Progenitor cell of endocrine pancreas (in vitro differentiated cells): Measurements from ENCODE around the gene GASK1A. TPM values are rescaled to one million over a fixed set of nuclear protein-coding genes. Genes with fewer than 3 reads are reported as not detected.

Source experiments
- DNase-seq: peaks from one replicate; pipeline ENCODE4 v3.0.0; 2021; ENCODE audit warnings: low spot score; ENCODE audit not compliant: unreplicated experiment
- H3K27ac Mint-ChIP-seq: 2 replicates; pipeline ENCODE4 v1.8.0; 2021; ENCODE audit warnings: mild to moderate bottlenecking, moderate library complexity, mixed read lengths
- H3K27me3 Mint-ChIP-seq: 2 replicates; pipeline ENCODE4 v1.8.0; 2021; ENCODE audit warnings: mixed read lengths
- H3K36me3 Mint-ChIP-seq: 2 replicates; pipeline ENCODE4 v1.8.0; 2022; ENCODE audit warnings: mixed read lengths; ENCODE audit not compliant: insufficient read depth
- H3K4me1 Mint-ChIP-seq: 2 replicates; pipeline ENCODE4 v1.8.0; 2021; ENCODE audit warnings: low read depth, mixed read lengths
- H3K4me3 Mint-ChIP-seq: 2 replicates; pipeline ENCODE4 v1.8.0; 2021; ENCODE audit warnings: low read depth, mild to moderate bottlenecking, moderate library complexity, mixed read lengths
- H3K9me3 Mint-ChIP-seq: 2 replicates; pipeline ENCODE4 v1.8.0; 2021; ENCODE audit warnings: low read depth, mixed read lengths
- total RNA-seq: library from RNA; stranded (reverse); gene quantifications from 2 replicates; pipeline ENCODE4 v1.2.1, GENCODE V29; 2021
- TF ChIP-seq, protein P1 (sequence below): fragments of 200-600 bp; sonication (generic); IDR thresholded peaks from one replicate; pipeline ENCODE4 v1.5.0; 2021; ENCODE audit warnings: antibody characterized with exemption, mild to moderate bottlenecking; ENCODE audit not compliant: unreplicated experiment

The GASK1A gene
- total RNA-seq, 1 donor from 2014 or later = 2.3 TPM

- TF ChIP-seq, protein P1, sequence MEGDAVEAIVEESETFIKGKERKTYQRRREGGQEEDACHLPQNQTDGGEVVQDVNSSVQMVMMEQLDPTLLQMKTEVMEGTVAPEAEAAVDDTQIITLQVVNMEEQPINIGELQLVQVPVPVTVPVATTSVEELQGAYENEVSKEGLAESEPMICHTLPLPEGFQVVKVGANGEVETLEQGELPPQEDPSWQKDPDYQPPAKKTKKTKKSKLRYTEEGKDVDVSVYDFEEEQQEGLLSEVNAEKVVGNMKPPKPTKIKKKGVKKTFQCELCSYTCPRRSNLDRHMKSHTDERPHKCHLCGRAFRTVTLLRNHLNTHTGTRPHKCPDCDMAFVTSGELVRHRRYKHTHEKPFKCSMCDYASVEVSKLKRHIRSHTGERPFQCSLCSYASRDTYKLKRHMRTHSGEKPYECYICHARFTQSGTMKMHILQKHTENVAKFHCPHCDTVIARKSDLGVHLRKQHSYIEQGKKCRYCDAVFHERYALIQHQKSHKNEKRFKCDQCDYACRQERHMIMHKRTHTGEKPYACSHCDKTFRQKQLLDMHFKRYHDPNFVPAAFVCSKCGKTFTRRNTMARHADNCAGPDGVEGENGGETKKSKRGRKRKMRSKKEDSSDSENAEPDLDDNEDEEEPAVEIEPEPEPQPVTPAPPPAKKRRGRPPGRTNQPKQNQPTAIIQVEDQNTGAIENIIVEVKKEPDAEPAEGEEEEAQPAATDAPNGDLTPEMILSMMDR = no peak
- Mint-ChIP-seq H3K9me3 (no peaks in the 10 kb centered on the region), H3K27ac (no peak overlapping the region), H3K4me1 (peaks cover 2% of the 10 kb centered on the region), H3K27me3 (no peaks in the 10 kb centered on the region), H3K36me3 (no peaks in the 10 kb centered on the region), H3K4me3 (no peak overlapping the region)
- no peak for DNase-seq
These were observed 37.1 kb downstream of the GASK1A start for GRCh38 chr3:43015991-43016865.

DNA sequence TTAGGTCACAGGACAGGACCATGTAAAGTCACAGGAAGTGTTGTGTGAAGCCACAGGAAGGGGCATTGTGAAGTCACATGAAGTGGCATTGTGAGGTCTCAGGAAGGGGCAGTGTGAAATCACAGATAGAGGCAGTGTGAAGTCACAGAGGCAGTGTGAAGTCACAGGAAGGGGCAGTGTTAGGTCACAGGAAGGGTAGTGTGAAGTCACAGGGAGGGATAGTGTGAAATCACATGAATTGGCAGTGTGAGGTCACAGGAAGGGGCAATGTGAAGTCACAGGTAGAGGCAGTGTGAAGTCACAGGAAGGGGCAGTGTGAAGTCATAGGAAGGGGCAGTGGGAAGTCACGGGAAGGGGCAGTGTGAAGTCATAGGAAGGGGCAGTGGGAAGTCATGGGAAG is 37.9 kb downstream of the GASK1A start:
- Mint-ChIP-seq H3K27me3 (no peaks in the 10 kb centered on the region), H3K4me3 (no peak overlapping the region), H3K27ac (no peak overlapping the region)

DNA sequence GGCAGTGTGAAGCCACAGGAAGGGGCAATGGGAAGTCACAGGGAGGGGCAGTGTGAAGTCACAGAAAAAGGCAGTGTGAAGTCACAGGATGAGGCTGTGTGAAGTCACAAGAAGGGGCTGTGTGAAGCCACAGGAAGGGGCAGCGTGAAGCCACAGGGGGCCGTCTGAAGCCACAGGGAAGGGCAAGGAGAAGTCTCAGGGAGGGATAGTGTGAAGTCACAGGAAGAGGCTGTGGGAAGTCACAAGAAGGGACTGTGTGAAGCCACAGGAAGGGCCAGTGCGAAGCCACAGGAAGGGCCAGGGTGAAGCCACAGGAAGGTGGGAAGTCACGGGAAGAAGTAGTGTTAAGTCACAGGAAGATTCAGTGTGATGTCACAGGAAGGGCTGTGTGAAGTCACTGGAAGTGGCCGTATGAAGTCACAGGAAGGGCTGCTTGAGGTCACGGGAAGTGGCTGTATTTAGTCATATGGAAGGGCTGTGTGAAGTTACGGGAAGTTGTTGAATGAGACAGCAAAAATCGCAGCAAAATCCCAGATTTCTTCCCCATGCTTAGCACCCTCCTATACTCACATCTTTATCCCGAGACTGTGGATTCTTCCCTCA is 38.6 kb downstream of the GASK1A start:
- Mint-ChIP-seq H3K9me3 (no peaks in the 10 kb centered on the region), H3K27ac (no peak overlapping the region), H3K4me3 (no peak overlapping the region), H3K27me3 (no peaks in the 10 kb centered on the region), H3K36me3 (no peaks in the 10 kb centered on the region), H3K4me1 (peaks cover 2% of the 10 kb centered on the region)
- TF ChIP-seq, protein P1 = no peak
- no peak for DNase-seq

More for the DNA sequence above, 37.9 kb downstream of the GASK1A start:
- TF ChIP-seq, protein P1 = no peak
- Mint-ChIP-seq H3K9me3 (no peaks in the 10 kb centered on the region), H3K4me1 (peaks cover 2% of the 10 kb centered on the region), H3K36me3 (no peaks in the 10 kb centered on the region)
- no peak for DNase-seq

DNA sequence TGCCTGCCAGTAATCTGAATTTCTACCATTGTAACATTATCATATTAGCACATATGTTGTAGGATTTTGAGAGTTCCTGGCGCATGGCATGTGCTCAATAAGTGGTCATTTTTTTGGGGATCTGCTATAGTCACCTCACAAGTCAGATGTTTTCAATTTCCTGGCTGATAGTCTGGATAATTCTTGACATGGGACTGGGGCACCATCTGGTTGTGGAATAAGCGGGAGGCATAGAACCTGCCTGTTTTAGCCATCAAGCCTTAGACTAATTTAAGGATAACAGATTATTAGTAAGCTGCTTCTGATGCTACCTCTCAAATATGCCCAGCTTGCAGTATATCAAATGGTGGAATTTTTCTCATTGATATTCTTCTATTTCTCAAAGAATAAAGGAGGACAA is 39.1 kb downstream of the GASK1A start:
- no peak overlapping the region for H3K4me3 Mint-ChIP-seq
- TF ChIP-seq, protein P1 = no peak
- no peaks in the 10 kb centered on the region for H3K36me3 Mint-ChIP-seq
- H3K27me3 Mint-ChIP-seq = no peaks in the 10 kb centered on the region
- H3K9me3 Mint-ChIP-seq = no peaks in the 10 kb centered on the region
- DNase-seq = no peak
- no peak overlapping the region for H3K27ac Mint-ChIP-seq
- H3K4me1 Mint-ChIP-seq = peaks cover 2% of the 10 kb centered on the region

GRCh38 chr3:43019006-43019809 is 40.1 kb downstream of the GASK1A start:
- Mint-ChIP-seq H3K27ac (no peak overlapping the region), H3K4me3 (no peak overlapping the region), H3K9me3 (no peaks in the 10 kb centered on the region), H3K4me1 (peaks cover 2% of the 10 kb centered on the region), H3K36me3 (no peaks in the 10 kb centered on the region), H3K27me3 (no peaks in the 10 kb centered on the region)
- TF ChIP-seq, protein P1 = no peak
- no peak for DNase-seq
